Panc1 (cell line): ENCODE measurements around the gene MRM3. TPM values are rescaled to one million over a fixed set of nuclear protein-coding genes. Genes with fewer than 3 reads are reported as not detected.

ENCODE experiments used
- ATAC-seq: fragments of 200-7000 bp; cut with Tn5 transposase; 2 replicates; pipeline ENCODE4 v1.9.1; 2020; ENCODE audit warnings: mild to moderate bottlenecking, moderate library complexity
- BruUV-seq: library from RNA; stranded (reverse); fragments of 400-500 nt; replicated peaks from 2 replicates; lab custom pipeline; 2021; lab: Mats Ljungman, UMichigan
- CTCF ChIA-PET: fragments of 300-600 bp; sonication (Branson Sonifier 250); formaldehyde crosslinking; loops from one replicate; lab custom pipeline; 2022; ENCODE audit warnings: antibody characterized with exemption; lab: Charles Lee
- POLR2A ChIA-PET: fragments of 300-600 bp; sonication (Branson Sonifier 250); formaldehyde crosslinking; loops from one replicate; lab custom pipeline; 2022; ENCODE audit warnings: antibody characterized with exemption; lab: Charles Lee
- DNase-seq: peaks from one replicate; pipeline ENCODE4 v3.0.0-alpha.2; 2010; ENCODE audit warnings: low read depth, low spot score
- H3K27ac ChIP-seq: 2 replicates; pipeline ENCODE4 v1.5.1; 2011; ENCODE audit warnings: mild to moderate bottlenecking, low read length, inconsistent platforms
- H3K27me3 ChIP-seq: fragments of 200-500 bp; sonication (Bioruptor generic); 2 replicates; pipeline ENCODE4 v1.6.0; 2014; ENCODE audit warnings: low read length, inconsistent platforms; ENCODE audit not compliant: control insufficient read depth, insufficient read depth
- H3K36me3 ChIP-seq: fragments of 200-500 bp; sonication (Bioruptor generic); 2 replicates; pipeline ENCODE4 v1.5.1; 2014; ENCODE audit warnings: inconsistent platforms, mild to moderate bottlenecking, low read length, moderate library complexity; ENCODE audit not compliant: control insufficient read depth, insufficient read depth
- H3K4me1 ChIP-seq: 2 replicates; pipeline ENCODE4 v1.5.1; 2011; ENCODE audit warnings: inconsistent platforms, mild to moderate bottlenecking, low read length, moderate library complexity; ENCODE audit not compliant: control insufficient read depth, insufficient read depth
- H3K4me3 ChIP-seq, 2 experiments: 2 replicates each; pipeline ENCODE4 v1.5.1; 2011 to 2012; ENCODE audit warnings: low read depth in 2 of 2, low read length in 2 of 2, mild to moderate bottlenecking in 2 of 2, inconsistent platforms in 1 of 2, moderate library complexity in 1 of 2
- H3K9me3 ChIP-seq: fragments of 200-500 bp; sonication (Bioruptor generic); 2 replicates; pipeline ENCODE4 v1.5.1; 2014; ENCODE audit warnings: low read depth, mild to moderate bottlenecking, inconsistent platforms, low read length, moderate library complexity; ENCODE audit not compliant: control insufficient read depth, insufficient read depth
- POLR2AphosphoS5 ChIP-seq: IDR thresholded peaks from 2 replicates; pipeline ENCODE4 v1.6.1; 2012; ENCODE audit warnings: mild to moderate bottlenecking, low read depth, low read length, moderate library complexity
- SIN3A ChIP-seq: IDR thresholded peaks from 2 replicates; pipeline ENCODE4 v1.6.1; 2012; ENCODE audit warnings: low read depth, mild to moderate bottlenecking, low read length, moderate library complexity, borderline replicate concordance; ENCODE audit not compliant: insufficient read depth
- TCF7L2 ChIP-seq: IDR thresholded peaks from 2 replicates; pipeline ENCODE4 v1.6.1; 2011; ENCODE audit warnings: mild to moderate bottlenecking, low read depth, low read length, inconsistent platforms
- in situ Hi-C: cut with HindIII; loops from 2 replicates; pipeline ENCODE4 v1.10.0; 2016; ENCODE audit warnings: low sequenced_read_pairs, low pct_unique_long_range_greater_than_20kb
- intact Hi-C: fragments of 100-400 bp; cut with micrococcal nuclease; formaldehyde crosslinking; loops from one replicate; pipeline ENCODE4 v1.10.0; 2022; ENCODE audit not compliant: unreplicated experiment
- total RNA-seq: library from RNA; stranded (reverse); gene quantifications from one replicate; pipeline ENCODE4 v1.2.1, GENCODE V29; 2021; ENCODE audit not compliant: unreplicated experiment
- TF ChIP-seq, protein P1 (sequence below): fragments of 450-650 bp; IDR thresholded peaks from 2 replicates; pipeline ENCODE4 v1.5.1; 2017; ENCODE audit warnings: mild to moderate bottlenecking
- TF ChIP-seq, protein P2 (sequence below), 2 experiments: IDR thresholded peaks; 2 replicates each; pipeline ENCODE4 v1.6.1; 2011 to 2012; ENCODE audit warnings: low read depth in 2 of 2, control low read depth in 1 of 2, low read length in 1 of 2, mild to moderate bottlenecking in 1 of 2, moderate library complexity in 1 of 2; ENCODE audit not compliant: insufficient read depth in 1 of 2

The MRM3 gene
- total RNA-seq, 1 experiment from 2014 or later, result 13.4 TPM

DNA sequence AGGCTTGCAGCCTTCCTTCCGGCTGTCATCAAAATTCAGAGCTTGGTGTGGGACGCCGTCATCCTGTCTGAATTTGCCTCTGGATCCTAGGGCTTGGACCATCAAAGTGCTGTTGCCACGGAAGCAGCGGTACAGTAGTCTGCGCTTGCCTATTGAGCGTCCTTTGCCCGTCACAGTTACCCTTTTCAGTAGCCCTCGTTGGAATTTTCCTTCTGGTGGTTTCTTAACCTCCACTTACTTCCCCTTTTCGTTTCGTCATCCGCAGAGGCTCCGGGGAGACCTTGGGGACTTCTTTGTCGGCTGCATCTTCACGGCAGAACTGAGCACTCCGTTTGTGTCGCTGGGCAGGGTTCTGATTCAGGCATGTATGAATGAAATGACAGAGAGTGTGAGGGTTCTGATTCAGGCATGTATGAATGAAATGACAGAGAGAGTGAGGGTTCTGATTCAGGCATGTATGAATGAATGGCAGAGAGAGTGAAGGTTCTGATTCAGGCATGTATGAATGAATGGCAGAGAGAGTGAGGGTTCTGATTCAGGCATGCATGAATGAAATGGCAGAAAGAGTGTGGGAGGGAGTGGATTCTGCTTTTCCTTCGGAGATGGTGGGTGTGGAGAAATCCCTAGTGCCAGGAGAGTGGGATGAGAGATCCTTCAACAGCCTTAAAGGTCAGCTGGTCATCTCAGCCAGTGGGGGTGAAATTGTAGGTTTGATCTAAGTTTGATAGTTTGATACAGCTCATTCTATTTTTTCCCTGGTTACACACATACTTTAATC, 41.7 kb upstream of the MRM3 start:
- TF ChIP-seq SIN3A, result no peak
- TF ChIP-seq TCF7L2, result no peak
- TF ChIP-seq, protein P1, sequence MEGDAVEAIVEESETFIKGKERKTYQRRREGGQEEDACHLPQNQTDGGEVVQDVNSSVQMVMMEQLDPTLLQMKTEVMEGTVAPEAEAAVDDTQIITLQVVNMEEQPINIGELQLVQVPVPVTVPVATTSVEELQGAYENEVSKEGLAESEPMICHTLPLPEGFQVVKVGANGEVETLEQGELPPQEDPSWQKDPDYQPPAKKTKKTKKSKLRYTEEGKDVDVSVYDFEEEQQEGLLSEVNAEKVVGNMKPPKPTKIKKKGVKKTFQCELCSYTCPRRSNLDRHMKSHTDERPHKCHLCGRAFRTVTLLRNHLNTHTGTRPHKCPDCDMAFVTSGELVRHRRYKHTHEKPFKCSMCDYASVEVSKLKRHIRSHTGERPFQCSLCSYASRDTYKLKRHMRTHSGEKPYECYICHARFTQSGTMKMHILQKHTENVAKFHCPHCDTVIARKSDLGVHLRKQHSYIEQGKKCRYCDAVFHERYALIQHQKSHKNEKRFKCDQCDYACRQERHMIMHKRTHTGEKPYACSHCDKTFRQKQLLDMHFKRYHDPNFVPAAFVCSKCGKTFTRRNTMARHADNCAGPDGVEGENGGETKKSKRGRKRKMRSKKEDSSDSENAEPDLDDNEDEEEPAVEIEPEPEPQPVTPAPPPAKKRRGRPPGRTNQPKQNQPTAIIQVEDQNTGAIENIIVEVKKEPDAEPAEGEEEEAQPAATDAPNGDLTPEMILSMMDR, result no peak
- CTCF ChIA-PET, result no interaction called here
- Histone ChIP-seq H3K4me1 (no peaks in the 10 kb centered on the region), H3K36me3 (no peaks in the 10 kb centered on the region; the same call in none of the 2 replicates), H3K9me3 (no peaks in the 10 kb centered on the region), H3K27ac (no peak overlapping the region), H3K27me3 (no peaks in the 10 kb centered on the region), H3K4me3 (no peak overlapping the region)
- no peak for DNase-seq
- no TSS peak for BruUV-seq
- in situ Hi-C loops (no loop called here), intact Hi-C loops (no loop called here)
- POLR2A ChIA-PET, result no interaction called here
- no peak for ATAC-seq

DNA sequence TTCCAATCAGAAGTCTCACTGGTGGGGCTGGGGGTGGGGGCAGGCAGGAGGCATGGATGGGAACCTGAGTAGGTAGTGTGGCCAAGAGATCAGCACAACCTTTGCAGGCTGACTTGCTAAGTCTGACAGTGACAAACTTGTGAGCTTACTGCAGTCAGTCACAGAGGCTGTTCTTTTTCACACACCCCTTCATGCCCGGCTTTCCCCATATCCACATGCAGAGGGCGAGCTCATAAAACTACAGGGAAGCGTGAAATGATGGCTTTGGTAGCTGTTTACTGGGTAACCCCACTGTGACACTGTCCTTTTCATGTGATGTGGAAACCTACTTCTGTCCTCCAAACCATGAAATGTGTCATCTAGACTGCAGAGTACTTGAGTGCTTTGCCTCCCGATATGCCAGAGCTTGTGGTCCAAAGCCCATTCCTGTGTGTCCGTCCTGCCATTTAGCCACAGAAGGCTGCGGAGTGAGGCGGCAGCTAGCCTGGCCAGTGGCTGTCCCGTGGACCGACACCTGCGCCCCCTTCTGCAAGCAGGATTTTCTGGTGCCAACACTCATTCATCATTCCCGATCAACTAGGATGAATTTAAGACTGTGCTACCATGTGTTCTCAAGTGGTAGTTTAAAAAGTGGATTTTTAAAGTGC, 39.9 kb upstream of the MRM3 start:
- Histone ChIP-seq H3K9me3 (no peaks in the 10 kb centered on the region), H3K27me3 (no peaks in the 10 kb centered on the region), H3K4me3 (no peak overlapping the region), H3K27ac (no peak overlapping the region), H3K36me3 (peaks cover 6% of the 10 kb centered on the region), H3K4me1 (no peaks in the 10 kb centered on the region)
- TSS peak; percentile 58 for BruUV-seq
- ATAC-seq (0 out of 2 replicates have a peak, but pooled peaks have one; percentile 13), DNase-seq (no peak)
- ChIA-PET POLR2A (no interaction called here), CTCF (no interaction called here)
- TF ChIP-seq, protein P1, result no peak
- TF ChIP-seq SIN3A (no peak), POLR2AphosphoS5 (peak; percentile 28), TCF7L2 (no peak)
- TF ChIP-seq, protein P2, sequence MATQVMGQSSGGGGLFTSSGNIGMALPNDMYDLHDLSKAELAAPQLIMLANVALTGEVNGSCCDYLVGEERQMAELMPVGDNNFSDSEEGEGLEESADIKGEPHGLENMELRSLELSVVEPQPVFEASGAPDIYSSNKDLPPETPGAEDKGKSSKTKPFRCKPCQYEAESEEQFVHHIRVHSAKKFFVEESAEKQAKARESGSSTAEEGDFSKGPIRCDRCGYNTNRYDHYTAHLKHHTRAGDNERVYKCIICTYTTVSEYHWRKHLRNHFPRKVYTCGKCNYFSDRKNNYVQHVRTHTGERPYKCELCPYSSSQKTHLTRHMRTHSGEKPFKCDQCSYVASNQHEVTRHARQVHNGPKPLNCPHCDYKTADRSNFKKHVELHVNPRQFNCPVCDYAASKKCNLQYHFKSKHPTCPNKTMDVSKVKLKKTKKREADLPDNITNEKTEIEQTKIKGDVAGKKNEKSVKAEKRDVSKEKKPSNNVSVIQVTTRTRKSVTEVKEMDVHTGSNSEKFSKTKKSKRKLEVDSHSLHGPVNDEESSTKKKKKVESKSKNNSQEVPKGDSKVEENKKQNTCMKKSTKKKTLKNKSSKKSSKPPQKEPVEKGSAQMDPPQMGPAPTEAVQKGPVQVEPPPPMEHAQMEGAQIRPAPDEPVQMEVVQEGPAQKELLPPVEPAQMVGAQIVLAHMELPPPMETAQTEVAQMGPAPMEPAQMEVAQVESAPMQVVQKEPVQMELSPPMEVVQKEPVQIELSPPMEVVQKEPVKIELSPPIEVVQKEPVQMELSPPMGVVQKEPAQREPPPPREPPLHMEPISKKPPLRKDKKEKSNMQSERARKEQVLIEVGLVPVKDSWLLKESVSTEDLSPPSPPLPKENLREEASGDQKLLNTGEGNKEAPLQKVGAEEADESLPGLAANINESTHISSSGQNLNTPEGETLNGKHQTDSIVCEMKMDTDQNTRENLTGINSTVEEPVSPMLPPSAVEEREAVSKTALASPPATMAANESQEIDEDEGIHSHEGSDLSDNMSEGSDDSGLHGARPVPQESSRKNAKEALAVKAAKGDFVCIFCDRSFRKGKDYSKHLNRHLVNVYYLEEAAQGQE (IDR thresholded peaks at IDR 0.05; ENCODE audit: insufficient read depth in 1 of 2, low read depth in 2 of 2, low read length in 1 of 2), result no peak
- intact Hi-C loops (no loop called here), in situ Hi-C loops (no loop called here)
